Measurements from ENCODE around the gene CCDC179.

The CCDC179 gene

GRCh38 chr11:22860241-22860640, at the start of gene CCDC179:
CCDC179 (minus strand) TSS chr11:22860474; CDS start chr11:22860421, 53 bp downstream.
- TF ChIP-seq POLR2A (IDR thresholded peaks at IDR 0.05; ENCODE audit: low read depth, low read length) = no peak
- DNase-seq (ENCODE audit: insufficient read length, low spot score) (no peak), FAIRE-seq (no peak)

DNA sequence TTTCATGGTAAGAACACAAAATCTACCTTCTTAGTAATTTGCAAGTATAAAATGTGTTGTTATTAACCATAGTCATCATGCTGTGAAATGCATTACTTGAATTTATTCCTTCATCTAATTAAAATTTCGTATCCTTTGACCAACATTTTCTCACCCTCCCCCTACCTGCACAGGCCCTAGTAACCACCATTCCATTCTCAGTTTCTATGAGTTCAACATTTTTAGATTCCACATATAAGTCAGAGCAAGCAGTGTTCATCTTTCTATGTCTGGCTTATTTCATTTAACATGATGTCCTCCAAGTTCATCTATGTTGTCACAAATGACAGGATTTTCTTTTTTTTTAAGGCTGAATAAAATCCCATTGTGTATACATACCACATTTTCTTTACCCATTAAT, 43.5 kb upstream of the CCDC179 start:
- DNase-seq (ENCODE audit: insufficient read length, low spot score) (no peak), FAIRE-seq (no peak)
- no peak for TF ChIP-seq POLR2A (IDR thresholded peaks at IDR 0.05; ENCODE audit: low read depth, low read length)

DNA sequence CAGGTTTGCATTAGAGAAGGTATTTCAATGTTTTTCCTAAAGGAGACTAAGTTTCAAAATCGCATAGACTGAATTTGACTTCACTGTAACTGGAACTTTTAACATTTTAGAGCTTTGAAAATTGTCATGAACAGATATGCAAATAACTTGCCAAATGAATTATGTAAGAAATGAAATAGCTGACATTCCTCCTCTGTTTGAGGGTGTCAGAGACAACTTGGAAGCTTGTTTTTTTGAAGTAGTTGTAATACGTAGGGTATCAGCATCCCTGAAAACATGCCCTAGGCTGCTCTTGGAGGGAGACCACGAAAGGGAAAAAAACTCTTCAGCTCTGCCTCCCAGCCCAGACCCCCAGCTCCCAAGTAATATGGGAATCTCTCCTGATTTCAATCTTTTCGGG, 41.3 kb upstream of the CCDC179 start:
- TF ChIP-seq POLR2A (IDR thresholded peaks at IDR 0.05; ENCODE audit: low read depth, low read length) = no peak
- no peak for DNase-seq (ENCODE audit: insufficient read length, low spot score)
- no peak for FAIRE-seq

DNA sequence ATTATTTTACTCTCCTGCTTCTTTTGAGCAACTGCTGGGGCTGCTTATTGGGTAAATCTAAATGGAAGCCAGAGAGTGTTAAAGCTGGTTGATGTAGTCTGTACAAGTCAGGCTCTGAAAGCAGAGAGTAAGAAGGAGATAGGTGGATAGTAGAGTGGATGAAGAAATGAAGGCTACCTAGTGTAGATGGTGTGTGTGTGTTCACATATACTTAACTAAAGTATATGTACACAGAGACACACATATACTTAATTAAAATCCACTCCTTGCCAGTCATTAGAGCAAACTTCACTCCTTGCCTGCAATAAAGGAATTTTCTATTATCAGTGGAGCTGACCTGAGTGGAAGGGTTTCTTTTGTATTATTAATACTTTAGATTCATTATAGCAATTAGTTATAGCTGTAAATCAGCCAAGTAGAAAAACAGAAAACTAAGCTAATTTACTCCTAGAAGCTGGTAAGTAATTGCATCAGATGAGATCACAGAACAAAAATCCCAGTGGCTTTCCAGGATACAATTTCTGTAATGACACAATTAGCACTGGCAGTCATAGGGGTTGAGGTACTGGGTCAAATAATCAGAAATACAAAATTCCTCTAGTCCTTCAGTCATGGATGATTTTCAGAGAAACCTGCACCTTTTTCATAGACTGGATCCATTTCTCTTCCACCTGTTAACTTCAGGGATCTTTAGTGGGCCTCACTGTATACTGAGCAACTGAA, 40.7 kb upstream of the CCDC179 start:
- no peak for FAIRE-seq
- TF ChIP-seq POLR2A (IDR thresholded peaks at IDR 0.05; ENCODE audit: low read depth, low read length) = no peak
- DNase-seq (ENCODE audit: insufficient read length, low spot score) = no peak

- no peak for TF ChIP-seq POLR2A (IDR thresholded peaks at IDR 0.05; ENCODE audit: low read depth, low read length)
- FAIRE-seq = no peak
- no peak for DNase-seq (ENCODE audit: insufficient read length, low spot score)
These were observed 37.8 kb upstream of the CCDC179 start for GRCh38 chr11:22898036-22898435.

DNA sequence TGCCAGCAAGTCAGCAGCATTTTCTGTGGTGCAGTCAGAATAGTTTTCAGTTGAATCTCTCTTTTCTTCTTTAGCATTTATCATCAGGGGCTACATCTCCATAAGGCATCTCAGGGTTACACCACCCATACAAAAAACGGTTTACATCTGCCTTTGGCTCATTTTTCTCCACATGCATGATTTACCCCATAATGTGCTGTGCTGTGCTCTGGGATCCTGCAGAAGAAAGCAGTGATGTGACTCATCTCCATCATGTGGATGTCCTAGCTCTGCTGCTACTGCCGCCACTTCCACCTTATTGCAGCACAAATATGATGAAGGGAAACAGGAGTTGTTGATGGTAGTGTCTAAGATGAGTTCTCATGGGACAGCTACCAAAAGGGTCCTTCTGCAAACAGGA, 30.0 kb upstream of the CCDC179 start:
- FAIRE-seq (no peak), DNase-seq (ENCODE audit: insufficient read length, low spot score) (no peak)
- TF ChIP-seq POLR2A (IDR thresholded peaks at IDR 0.05; ENCODE audit: low read depth, low read length) = no peak

- DNase-seq (ENCODE audit: insufficient read length, low spot score) (no peak), FAIRE-seq (no peak)
- no peak for TF ChIP-seq POLR2A (IDR thresholded peaks at IDR 0.05; ENCODE audit: low read depth, low read length)
These were observed 23.9 kb upstream of the CCDC179 start for GRCh38 chr11:22884217-22884616.

DNA sequence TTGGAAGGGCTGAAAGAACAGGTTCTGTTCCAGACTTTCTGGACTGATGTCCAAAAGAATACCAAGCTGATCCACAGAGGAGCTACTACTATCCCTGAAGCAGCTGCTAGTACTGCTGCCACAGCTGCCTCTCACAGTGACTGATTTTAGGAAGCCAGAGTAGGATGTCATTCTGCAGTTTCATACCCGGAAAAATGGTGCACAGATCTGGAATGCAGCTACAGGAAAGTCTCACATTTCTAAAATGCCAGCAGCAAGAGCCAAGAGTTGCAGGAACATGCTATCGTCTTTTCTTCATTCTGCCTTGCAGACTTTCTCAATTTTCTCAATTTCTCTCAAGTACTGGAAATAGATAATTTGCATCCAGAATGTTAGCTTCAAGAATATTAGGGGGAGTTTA, 19.4 kb upstream of the CCDC179 start:
- TF ChIP-seq POLR2A (IDR thresholded peaks at IDR 0.05; ENCODE audit: low read depth, low read length) = no peak
- FAIRE-seq (peak; percentile 55), DNase-seq (ENCODE audit: insufficient read length, low spot score) (no peak)

GRCh38 chr11:22878604-22879003, 18.3 kb upstream of the CCDC179 start:
- no peak for FAIRE-seq
- DNase-seq (ENCODE audit: insufficient read length, low spot score) = no peak
- no peak for TF ChIP-seq POLR2A (IDR thresholded peaks at IDR 0.05; ENCODE audit: low read depth, low read length)

DNA sequence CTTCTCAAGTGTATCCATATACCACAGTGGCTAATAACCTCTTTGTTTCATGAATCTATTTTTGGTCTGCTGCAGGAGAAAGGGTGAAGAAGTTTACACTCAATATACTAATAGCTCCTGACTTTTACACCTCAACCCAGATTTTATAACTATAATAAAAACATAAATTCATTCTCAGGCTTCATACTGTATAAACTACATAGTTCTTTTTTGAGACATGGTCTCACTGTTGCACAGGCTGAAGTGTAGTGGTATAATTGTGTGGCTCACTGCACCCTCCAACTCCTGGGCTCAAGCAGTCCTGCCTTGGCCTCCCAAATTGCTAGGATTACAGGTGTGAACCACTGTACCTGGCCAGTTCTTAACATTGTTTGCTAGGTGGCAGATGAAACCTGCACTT, 17.8 kb upstream of the CCDC179 start:
- FAIRE-seq = no peak
- no peak for TF ChIP-seq POLR2A (IDR thresholded peaks at IDR 0.05; ENCODE audit: low read depth, low read length)
- DNase-seq (ENCODE audit: insufficient read length, low spot score) = no peak

DNA sequence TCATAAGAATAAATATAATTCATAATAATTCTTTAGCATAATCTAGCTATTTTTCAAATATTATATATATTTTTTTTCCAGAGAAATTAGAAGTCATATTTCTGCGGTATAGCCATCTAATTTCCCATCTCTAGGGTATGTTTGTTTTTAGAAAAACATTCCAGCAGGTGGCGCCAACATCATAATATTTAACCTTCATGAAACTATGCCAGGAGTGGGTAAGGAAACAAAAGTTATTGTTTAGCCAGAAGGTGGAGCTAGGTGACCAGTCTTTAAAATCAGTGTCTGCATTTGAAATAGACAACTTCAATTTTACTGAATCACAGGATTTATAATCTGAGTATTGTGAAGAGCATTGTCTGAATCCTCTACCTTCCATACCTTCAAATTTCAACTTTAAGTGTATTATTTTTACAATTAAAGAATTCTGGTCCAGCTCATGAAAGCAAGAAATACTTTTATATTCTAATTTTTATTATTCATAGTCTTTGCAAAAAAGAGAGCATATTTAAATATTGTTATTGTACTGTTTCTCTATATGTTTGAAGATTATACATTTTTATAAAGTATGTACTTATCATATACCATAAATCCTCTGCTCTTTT, 15.7 kb upstream of the CCDC179 start:
- DNase-seq (ENCODE audit: insufficient read length, low spot score) (peak; percentile 10), FAIRE-seq (peak; percentile 89)
- no peak for TF ChIP-seq POLR2A (IDR thresholded peaks at IDR 0.05; ENCODE audit: low read depth, low read length)

DNA sequence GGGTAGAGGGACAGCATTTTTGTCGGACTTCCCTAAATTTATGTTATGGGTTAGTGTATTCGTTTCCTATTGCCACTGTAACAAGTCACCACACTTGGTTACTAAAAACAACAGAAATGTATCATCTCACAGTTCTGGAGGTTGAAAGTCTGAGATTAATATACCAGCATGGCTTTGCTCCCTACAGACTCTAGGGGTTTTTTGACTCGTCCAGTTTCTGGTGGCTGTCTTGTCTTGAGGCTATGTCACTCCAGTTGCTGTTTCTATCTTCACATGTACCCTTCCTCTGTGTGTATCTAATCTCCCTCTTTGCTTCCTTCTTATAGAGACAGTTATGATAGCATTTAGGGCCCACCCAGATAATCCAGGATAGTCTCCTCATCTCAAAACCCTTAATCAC, 9.1 kb upstream of the CCDC179 start:
- no peak for FAIRE-seq
- DNase-seq (ENCODE audit: insufficient read length, low spot score) = no peak
- no peak for TF ChIP-seq POLR2A (IDR thresholded peaks at IDR 0.05; ENCODE audit: low read depth, low read length)

- FAIRE-seq (no peak), DNase-seq (ENCODE audit: insufficient read length, low spot score) (no peak)
- TF ChIP-seq POLR2A (IDR thresholded peaks at IDR 0.05; ENCODE audit: low read depth, low read length) = no peak
These were observed 518 bp downstream of the CCDC179 start for GRCh38 chr11:22859756-22860155.

DNA sequence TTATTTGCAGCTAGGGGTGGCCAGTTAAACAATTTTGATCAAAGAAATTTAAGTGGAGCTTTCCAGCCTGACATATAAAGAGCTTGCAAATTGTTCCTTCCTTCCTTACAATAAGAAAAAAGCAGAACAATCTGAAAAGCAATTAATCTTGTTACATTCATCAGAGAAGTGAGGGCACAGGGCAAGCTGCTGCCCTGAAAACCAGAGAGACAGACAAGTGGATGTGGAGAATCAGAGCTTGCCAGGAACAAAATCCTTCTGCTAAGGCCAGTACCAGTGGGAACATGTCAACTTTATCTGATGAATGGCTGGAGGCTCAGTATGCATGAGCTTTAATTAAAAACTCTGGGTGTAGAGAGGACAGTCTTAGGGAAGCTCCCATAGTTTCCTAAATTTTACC, 8.8 kb downstream of the CCDC179 start:
- FAIRE-seq = no peak
- no peak for DNase-seq (ENCODE audit: insufficient read length, low spot score)

DNA sequence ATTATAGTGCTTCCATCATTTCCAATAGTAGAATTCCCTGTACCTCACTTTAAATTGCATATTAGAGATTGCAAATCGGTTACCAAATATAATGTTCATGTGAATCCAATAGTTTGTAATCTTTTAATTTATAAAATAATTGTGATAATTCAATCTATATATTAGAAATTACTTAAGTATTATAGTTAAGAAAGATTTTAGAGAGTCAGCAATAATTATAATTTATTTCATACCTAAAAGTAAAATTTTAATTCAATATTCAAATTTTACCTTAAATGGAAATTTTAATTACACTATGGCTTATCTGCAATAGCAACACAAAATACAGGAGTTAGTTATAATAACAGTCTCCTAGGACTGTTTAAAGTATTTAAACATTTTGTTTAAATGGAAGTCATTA, 13.5 kb downstream of the CCDC179 start:
- no peak for TF ChIP-seq POLR2A (IDR thresholded peaks at IDR 0.05; ENCODE audit: low read depth, low read length)
- FAIRE-seq = no peak
- DNase-seq (ENCODE audit: insufficient read length, low spot score) = no peak

More for the DNA sequence above, 8.8 kb downstream of the CCDC179 start:
- TF ChIP-seq POLR2A (IDR thresholded peaks at IDR 0.05; ENCODE audit: low read depth, low read length) = no peak

Data from H54 (cell line).